ENCODE measurements around the gene ADGRV1.

- TF ChIP-seq CTCF (conservative IDR thresholded peaks at IDR 0.05; ENCODE audit: low read length) (no peak), EZH2phosphoT487 (IDR thresholded peaks at IDR 0.05; ENCODE audit: borderline replicate concordance, low read depth, low read length) (no peak)
Observed at GRCh38 chr5:91211997-91212713, 653.6 kb downstream of the ADGRV1 start.
